ENCODE data around the gene USP3.

- peak; percentile 18 for TF ChIP-seq CTCF (IDR thresholded peaks at IDR 0.05)
- TF ChIP-seq EZH2 (IDR thresholded peaks at IDR 0.05), result peak; percentile 30
Observed at GRCh38 chr15:63504979-63505841, 817 bp downstream of the USP3 start.
